HEK293 (cell line): ENCODE results near the gene CNPY4.

Source experiments
- BCL11A ChIP-seq: fragments of 450-650 bp; formaldehyde crosslinking; IDR thresholded peaks from 2 replicates; pipeline ENCODE4 v1.5.1; 2016; ENCODE audit warnings: low read depth, missing biosample characterization, missing genetic modification characterization
- CTCF ChIP-seq: fragments of 450-650 bp; formaldehyde crosslinking; IDR thresholded peaks from 2 replicates; pipeline ENCODE4 v1.5.1; 2016; ENCODE audit warnings: missing biosample characterization, missing genetic modification characterization
- PBX3 ChIP-seq: sonication (generic); formaldehyde crosslinking; IDR thresholded peaks from 2 replicates; pipeline ENCODE4 v1.8.1; 2022; ENCODE audit warnings: mild to moderate bottlenecking, moderate library complexity, missing genetic modification reagents
- REST ChIP-seq: fragments of 450-650 bp; formaldehyde crosslinking; IDR thresholded peaks from 2 replicates; pipeline ENCODE4 v1.5.1; 2016; ENCODE audit warnings: missing biosample characterization, missing genetic modification characterization
- ZBTB17 ChIP-seq: fragments of 450-650 bp; formaldehyde crosslinking; IDR thresholded peaks from 2 replicates; pipeline ENCODE4 v1.5.1; 2016; ENCODE audit warnings: missing biosample characterization, missing genetic modification characterization
- ZIC2 ChIP-seq: fragments of 450-650 bp; formaldehyde crosslinking; IDR thresholded peaks from 2 replicates; pipeline ENCODE4 v1.5.1; 2016; ENCODE audit warnings: missing biosample characterization, missing genetic modification characterization
- ZNF112 ChIP-seq: fragments of 450-650 bp; formaldehyde crosslinking; IDR thresholded peaks from 2 replicates; pipeline ENCODE4 v1.5.0; 2017; ENCODE audit warnings: missing biosample characterization, missing genetic modification characterization
- ZNF175 ChIP-seq: fragments of 450-650 bp; formaldehyde crosslinking; IDR thresholded peaks from 2 replicates; pipeline ENCODE4 v1.5.1; 2016; ENCODE audit warnings: missing biosample characterization, missing genetic modification characterization
- ZNF292 ChIP-seq: fragments of 450-650 bp; formaldehyde crosslinking; IDR thresholded peaks from 2 replicates; pipeline ENCODE4 v1.5.1; 2016; ENCODE audit warnings: low read depth, missing biosample characterization, missing genetic modification characterization, borderline replicate concordance
- ZNF645 ChIP-seq: fragments of 450-650 bp; formaldehyde crosslinking; IDR thresholded peaks from 2 replicates; pipeline ENCODE4; 2016; ENCODE audit warnings: missing biosample characterization, missing genetic modification characterization

GRCh38 chr7:100174582-100174981 is 55.1 kb downstream of the CNPY4 start:
- TF ChIP-seq ZBTB17 (tag by site-specific recombination), result no peak
- no peak for TF ChIP-seq BCL11A
- no peak for TF ChIP-seq CTCF
- TF ChIP-seq ZIC2, result no peak
- no peak for TF ChIP-seq REST
- TF ChIP-seq ZNF645, result no peak
- TF ChIP-seq ZNF292 (tag by site-specific recombination), result no peak
- no peak for TF ChIP-seq PBX3 (CRISPR knock-in tag)
- TF ChIP-seq ZNF175 (tag by site-specific recombination), result no peak
- no peak for TF ChIP-seq ZNF112 (tag by site-specific recombination)
